GM18519 (cell line): ENCODE data around the gene CNN3.

Source experiments
- ATAC-seq: cut with Tn5 transposase; IDR thresholded peaks from one replicate; pipeline ENCODE4 v1.9.1; 2021; ENCODE audit warnings: mild to moderate bottlenecking, moderate library complexity; ENCODE audit not compliant: unreplicated experiment, low FRiP score

The CNN3 gene

GRCh38 chr1:94926915-94927404, at the start of gene CNN3:
Gene CNN3, minus strand, starts transcription at chr1:94927110. Its CDS starts 216 bp downstream, at chr1:94926894.
- peak; percentile 76 for ATAC-seq

GRCh38 chr1:94974824-94975223, 47.9 kb upstream of the CNN3 start:
- ATAC-seq = no peak

GRCh38 chr1:94974241-94974640, 47.3 kb upstream of the CNN3 start:
- ATAC-seq = no peak

- ATAC-seq = no peak
Observed at GRCh38 chr1:94973309-94973922, 46.5 kb upstream of the CNN3 start.

GRCh38 chr1:94971491-94971924, 44.6 kb upstream of the CNN3 start:
- ATAC-seq = no peak

DNA sequence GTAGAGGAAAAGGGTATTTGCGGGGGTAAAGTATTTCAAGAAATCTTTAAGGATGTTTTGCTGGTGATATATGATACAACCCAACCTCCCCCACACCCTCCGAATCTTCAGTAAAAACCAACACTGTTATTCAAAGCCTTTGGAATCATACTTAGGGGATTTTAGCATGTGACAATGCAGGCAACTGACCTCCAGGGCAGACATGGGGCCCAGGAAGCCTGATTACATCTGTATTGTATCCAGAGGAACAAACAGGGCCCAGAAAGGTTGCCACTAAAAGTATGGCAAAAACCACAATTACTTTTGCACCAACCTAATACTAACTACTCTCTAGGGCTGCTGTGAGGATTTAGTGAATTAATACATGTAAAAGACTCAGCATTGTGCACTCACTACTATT, 43.9 kb upstream of the CNN3 start:
- no peak for ATAC-seq

GRCh38 chr1:94969137-94969536, 42.2 kb upstream of the CNN3 start:
- no peak for ATAC-seq

GRCh38 chr1:94966033-94966432, 39.1 kb upstream of the CNN3 start:
- no peak for ATAC-seq

- ATAC-seq = no peak
Observed at GRCh38 chr1:94963864-94964263, 37.0 kb upstream of the CNN3 start.

GRCh38 chr1:94962409-94963265, 35.7 kb upstream of the CNN3 start:
- ATAC-seq = peak; percentile 86

- ATAC-seq = no peak
Observed at GRCh38 chr1:94961988-94962387, 35.1 kb upstream of the CNN3 start.

- no peak for ATAC-seq
Observed at GRCh38 chr1:94961582-94961981, 34.7 kb upstream of the CNN3 start.

DNA sequence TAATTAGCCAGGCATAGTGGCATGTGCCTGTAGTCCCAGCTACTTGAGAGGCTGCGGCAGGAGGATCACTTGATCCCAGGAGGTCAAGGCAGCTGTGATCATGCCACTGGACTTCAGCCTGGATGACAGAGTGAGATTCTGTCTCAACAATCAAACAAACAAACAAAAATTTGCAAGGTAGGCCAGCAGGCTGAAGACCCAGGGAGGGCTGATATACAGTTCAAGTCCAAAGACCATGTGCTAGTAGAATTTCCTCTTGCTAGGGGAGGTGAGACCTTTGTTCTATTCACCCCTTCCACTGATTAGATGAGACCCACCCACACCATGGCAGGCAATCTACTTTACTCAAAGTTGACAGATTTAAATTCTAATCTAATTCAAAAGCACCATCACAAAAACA, 31.2 kb upstream of the CNN3 start:
- ATAC-seq = no peak

- no peak for ATAC-seq
Observed at GRCh38 chr1:94955767-94956632, 29.1 kb upstream of the CNN3 start.

- ATAC-seq = no peak
Observed at GRCh38 chr1:94954263-94955220, 27.6 kb upstream of the CNN3 start.

GRCh38 chr1:94953746-94954145, 26.8 kb upstream of the CNN3 start:
- no peak for ATAC-seq

DNA sequence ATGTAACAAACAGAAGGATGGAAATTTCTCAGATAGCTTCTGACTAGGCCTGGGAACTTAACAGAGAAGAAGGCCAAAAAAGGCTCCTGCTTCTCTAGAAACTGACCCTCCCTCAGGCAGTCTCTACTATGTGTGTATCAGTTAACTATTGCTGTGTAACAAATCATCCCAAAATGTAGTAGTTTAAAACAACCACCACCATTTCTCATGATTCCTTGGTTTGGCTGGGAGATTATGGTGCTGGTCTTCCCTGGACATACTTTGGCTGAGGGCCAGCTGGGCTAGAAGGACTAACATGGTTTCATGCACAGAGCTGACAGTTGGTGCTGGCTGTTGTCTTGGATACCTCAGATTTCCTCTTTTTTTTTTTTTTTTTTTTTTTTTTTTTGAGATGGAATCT, 26.2 kb upstream of the CNN3 start:
- no peak for ATAC-seq

DNA sequence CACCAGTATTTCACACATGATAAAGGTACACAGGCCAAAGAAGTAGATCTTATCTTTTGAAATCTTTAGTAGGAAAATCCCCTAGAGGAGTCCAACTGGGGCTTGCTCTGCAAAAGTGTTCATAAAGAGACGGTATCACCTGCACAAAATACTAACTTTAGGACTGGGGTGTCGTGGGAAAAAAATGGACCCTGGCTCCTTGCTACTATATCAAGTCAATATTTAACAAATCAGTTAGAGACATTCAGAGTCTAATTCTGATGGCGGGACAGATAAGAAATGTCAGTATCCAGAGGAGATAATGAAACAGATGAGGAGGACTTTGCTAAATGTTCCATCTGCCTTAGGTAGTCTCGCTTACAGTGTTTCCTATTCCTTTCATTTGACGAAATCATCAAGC, 25.6 kb upstream of the CNN3 start:
- no peak for ATAC-seq

- ATAC-seq = no peak
Observed at GRCh38 chr1:94951509-94952208, 24.7 kb upstream of the CNN3 start.
